ENCODE results near the gene MMP14. TPM values are rescaled to one million over a fixed set of nuclear protein-coding genes. Genes with fewer than 3 reads are reported as not detected.
"Not testable (repeated sequence)": the region's sequence is repeated elsewhere in the genome, so short reads cannot be mapped to it uniquely, and the experiment has no call there.

Gene MMP14
- total RNA-seq, 1 donor from 2014 or later = 172 TPM

GRCh38 chr14:22814373-22814772 is 22.0 kb upstream of the MMP14 start:
- no peak for DNase-seq (ENCODE audit: low spot score)

DNA sequence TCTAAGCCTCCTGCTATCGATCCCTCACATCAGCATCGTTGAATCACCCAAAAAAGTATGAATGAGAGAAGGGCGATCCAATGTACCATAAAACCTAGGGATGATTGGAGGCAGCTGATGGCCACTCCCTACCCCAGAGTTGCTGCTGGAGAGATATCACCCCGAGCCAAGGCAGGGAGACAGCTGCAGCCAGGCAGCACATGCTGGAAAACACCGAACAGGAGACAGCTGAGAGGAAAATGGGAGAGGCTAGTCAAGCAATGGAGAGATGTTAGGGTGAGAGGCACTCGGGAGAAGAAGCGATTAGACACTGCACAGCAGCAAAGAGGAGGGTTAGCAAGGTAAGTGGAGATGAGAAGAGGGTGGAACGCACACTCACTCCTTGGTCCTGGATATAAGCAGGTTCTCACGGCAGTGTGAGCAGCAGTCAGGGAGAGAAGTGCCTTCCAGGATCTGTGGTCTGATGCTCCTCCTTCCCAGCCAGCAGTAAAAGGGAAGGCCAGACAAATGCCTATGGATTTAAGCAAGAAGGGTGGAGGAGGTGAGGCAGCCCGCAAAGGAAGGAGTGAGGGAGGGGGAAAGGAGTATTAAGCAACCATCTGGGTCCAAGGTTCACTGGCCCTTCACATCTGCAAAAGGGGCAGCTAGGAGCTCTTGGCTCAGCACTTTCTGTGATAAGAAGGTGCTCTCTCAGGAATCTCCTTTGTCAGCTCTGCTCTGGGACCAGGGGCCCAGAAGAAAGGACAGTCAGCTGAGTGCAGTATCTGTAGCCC is 21.3 kb upstream of the MMP14 start, which contains the start of gene SLC7A7:
TSS of gene SLC7A7 (minus strand) at position 495 of the 773 bp plus-strand sequence. CDS start 2,037 bp downstream, outside the sequence.
- DNase-seq (ENCODE audit: low spot score) = no peak

- DNase-seq (ENCODE audit: low spot score) = peak; percentile 64
These were observed 17.0 kb upstream of the MMP14 start for GRCh38 chr14:22819151-22819988.

- DNase-seq (ENCODE audit: low spot score) = no peak
These were observed 15.7 kb upstream of the MMP14 start for GRCh38 chr14:22820731-22821130.

DNA sequence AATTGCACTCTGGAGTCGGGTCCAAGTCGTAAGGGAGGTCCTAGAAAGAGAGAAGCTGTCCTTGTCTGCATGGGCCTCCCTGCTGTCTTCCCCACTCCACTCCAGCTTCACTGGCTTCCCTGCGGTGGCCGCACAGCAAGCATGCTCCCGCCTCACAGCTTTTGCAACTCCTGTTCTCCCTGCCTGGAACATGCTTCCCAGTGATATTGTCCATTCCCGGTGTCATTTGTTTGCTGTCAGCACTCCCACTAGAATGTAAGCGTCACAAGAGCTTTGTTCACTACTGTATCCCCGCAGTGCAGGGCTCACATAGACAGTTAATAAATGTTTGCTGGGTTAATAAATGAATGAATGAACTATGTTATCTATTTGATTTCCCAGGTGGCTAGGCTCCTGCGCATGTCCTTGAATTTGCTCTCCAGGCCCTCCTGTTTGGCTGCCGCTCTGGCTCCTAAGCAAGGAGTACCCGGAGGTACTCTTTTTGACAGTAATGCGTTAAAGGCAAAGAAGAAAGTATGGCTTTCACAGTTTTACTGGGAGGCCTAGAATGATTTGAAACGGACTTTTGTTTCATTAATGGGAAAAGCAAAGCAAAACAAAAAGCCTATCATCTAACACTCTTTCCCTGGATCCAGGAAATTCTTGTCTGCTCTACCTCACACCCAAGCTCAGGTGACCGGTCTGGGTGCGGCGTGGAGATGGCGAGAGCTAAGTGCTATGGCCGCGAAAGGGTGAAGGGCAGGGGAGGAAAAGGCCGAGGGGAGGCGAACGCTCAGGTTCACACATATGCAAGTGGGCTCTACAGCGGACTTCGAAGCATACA is 15.0 kb upstream of the MMP14 start:
- DNase-seq (ENCODE audit: low spot score) = no peak

DNA sequence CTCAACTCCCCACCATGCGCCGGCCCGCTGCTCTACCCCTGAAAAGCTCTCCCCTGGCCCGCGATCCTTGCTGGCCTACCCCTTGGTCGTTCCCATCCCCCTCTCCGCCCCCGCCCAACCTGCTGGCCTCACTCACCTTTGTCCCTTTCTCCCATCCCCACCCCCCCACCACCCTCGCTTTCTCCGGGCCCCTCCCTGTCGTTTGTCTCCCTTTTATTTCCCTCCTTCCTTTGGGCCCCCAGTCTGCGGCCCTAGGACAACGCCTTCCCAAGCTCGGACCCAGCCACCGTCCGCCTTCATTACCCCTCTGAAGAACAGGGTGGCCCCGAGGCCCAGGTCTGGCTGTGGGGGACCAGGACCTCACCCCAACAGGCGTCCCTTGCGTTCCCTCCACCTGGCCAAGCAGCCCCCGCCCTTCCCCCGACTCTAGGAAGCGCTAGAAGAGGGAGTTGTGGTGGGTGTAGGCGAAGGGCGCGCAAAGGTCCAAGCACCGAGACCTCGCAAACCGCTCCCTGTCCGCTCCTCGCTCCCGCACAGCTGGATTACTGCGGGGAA is 14.3 kb upstream of the MMP14 start:
- DNase-seq (ENCODE audit: low spot score) = no peak

DNA sequence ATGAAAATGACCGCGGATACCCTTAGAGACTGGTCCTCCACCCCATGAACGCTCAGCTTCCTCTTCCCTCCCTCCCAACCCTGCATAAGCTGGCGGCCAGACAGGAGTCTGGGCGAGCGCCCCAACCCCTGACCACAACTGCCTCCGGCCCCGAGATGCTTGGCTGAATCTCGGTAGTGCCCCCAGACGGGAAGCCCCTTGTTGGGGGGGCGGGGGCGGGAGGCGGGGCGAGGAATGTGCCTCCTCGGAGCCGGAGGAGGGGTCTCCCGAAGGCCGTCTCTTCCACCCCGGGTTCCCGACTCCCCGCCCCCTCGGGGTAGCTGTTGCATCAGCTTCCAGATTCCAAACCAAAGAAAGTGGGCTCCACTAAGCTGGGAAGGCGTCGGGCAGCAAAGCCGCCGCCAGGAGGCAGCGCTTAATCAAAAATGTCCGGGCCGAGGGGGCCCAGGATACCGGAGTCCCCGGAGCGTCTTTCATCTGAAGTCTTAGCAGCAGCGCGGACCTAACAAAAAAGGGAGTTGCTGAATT is 13.8 kb upstream of the MMP14 start:
- DNase-seq (ENCODE audit: low spot score) = peak; percentile 83

DNA sequence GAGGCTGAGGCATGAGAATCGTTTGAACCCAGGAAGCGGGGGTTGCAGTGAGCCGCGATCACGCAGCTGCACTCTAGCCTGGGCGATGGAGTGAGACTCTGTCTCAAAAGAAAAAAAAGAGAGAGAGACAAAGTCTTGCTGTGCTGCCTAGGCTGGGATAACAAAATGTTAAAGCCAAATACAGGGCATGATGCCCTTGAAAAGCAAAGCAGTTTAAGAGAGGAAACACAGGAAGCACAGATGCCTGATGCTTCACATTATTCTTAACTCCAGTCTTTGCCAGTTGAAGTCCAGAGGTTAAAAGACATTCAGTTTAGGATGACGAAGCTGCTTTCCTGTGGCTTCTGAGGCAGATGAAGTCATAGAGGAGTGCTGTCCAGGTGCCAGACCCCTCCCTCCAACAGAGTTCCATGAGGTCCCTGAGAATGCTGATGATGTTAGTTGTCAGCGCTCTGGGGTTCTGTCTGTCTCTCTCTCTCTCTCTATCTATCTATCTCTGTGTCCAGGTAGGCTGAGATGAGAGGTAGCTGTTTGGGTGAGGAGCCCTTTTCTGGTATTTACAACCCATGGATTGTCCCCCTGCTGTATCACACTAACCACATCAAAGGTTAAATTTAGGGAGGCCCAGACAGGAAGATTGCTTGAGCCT is 11.6 kb upstream of the MMP14 start:
- DNase-seq (ENCODE audit: low spot score) = no peak

DNA sequence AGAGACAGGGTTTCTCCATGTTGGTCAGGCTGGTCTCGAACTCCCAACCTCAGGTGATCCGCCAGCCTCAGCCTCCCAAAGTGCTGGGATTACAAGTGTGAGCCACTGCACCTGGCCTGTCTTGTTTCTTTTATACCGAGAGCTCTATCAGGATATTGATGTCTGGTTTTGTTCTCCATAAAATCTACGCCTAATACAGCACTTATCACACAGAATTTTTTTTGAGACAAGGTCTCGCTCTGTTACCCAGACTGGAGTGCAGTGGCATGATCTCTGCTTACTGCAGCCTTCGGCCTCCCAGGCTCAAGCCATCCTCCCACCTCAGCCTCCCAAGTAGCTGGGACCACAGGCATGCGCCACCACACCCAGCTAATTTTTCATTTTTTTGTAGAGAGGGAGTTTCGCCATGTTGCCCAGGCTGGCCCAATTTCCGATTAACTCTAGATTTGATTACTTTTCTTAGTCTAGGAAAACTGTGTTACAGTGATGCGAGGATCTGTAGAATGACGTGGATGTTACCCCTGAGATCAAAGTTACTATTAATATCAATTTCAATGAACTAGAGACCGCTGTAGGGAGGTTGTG is 7.2 kb upstream of the MMP14 start:
- not testable (repeated sequence) for DNase-seq (ENCODE audit: low spot score)

DNA sequence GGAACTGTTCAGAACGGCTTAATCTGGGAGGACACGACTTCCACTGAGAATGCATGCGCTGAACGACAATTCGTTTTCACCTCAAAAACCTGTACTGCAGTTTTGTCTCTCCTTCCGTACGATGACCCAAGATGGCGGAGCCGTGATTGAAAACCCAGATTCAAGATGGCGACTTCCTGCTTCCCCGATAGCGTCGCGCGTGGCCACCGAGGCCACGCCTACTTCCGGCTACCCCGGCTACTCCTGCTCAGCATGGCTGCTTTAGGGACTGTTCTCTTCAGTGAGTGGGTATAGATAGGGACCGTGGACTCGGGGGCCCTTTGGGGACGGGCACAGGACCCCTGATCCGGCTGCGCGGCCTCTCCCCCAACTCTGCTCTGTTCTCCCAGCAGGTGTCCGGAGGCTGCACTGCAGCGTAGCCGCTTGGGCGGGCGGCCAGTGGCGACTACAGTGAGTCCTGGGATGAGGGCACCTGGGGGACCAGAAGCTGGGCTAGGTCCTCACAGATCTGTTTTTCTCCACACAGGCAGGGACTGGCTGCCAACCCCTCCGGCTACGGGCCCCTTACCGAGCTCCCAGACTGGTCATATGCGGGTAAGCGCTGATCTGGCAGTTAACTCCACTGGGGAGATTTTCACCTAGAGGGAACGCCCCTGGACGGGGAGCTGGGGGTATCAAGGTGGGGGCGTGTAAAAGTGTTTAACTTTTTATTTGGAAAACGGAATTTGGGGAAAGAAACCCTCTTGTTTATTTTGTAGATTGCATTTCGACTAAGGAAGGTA is 6.5 kb upstream of the MMP14 start, which contains the start of gene MRPL52:
TSS of gene MRPL52 (plus strand) at position 227 of the 782 bp plus-strand sequence. CDS start at position 253, 26 bp downstream.
- DNase-seq (ENCODE audit: low spot score) = peak; percentile 93

DNA sequence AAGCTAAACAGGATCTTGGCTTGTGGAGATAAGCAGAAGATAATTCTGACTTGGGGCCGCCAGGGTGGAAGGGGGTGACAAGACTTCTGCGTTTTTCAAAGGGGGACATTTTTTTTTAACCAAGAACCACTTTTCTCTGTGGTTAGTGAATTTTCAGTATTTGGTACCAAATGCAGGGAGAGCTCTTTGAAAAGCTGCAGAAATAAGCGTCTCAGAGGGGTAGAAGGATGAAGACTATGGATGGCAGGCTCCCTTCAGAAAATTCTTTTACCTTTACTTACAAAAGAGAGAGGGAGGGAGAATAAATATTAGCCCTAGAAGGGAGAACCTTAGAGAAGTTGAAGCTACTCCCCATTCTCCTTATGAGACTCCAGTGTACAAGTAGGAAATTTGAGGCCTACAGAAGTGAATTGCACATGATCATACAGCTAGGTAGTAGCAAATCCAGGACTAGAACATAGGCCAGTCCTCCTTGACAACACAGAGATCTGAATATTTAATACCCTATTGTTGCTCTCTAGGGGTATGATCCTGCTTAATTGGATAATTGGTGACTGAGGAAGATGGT is 5.9 kb upstream of the MMP14 start:
- no peak for DNase-seq (ENCODE audit: low spot score)

GRCh38 chr14:22835505-22835904 is 880 bp upstream of the MMP14 start:
- no peak for DNase-seq (ENCODE audit: low spot score)

DNA sequence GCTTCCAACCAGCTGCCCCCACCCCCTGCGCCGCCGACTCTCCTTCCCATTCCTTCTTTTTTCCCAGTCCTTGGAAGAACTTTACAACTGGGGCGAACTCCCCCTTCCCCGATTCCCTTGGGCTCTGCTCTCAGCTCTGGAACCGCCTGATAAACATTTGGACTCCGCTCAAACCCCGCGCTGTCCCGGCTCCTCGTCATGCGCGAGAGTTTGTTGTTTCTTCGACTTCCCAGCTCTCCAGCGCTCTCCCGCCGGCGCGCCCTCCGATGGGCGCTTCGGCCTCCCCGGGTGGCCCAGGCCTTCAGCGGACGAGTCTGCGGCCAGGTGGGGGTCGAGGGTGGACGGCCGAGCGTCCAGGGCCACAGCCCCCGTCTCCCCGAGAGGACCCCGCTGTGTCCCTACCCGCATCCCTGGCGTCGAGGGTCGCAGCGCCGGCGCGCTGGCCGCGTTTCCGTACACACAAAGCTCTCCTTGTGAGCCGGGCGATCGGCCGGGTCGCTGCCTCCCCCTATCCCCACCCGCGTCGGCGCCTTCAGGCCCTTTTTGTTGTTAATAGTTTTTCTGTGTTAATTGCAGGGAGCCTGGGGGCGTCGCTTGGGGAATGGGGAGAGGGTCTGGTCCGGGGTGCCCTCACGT is 847 bp downstream of the MMP14 start:
- peak; percentile 72 for DNase-seq (ENCODE audit: low spot score)

DNA sequence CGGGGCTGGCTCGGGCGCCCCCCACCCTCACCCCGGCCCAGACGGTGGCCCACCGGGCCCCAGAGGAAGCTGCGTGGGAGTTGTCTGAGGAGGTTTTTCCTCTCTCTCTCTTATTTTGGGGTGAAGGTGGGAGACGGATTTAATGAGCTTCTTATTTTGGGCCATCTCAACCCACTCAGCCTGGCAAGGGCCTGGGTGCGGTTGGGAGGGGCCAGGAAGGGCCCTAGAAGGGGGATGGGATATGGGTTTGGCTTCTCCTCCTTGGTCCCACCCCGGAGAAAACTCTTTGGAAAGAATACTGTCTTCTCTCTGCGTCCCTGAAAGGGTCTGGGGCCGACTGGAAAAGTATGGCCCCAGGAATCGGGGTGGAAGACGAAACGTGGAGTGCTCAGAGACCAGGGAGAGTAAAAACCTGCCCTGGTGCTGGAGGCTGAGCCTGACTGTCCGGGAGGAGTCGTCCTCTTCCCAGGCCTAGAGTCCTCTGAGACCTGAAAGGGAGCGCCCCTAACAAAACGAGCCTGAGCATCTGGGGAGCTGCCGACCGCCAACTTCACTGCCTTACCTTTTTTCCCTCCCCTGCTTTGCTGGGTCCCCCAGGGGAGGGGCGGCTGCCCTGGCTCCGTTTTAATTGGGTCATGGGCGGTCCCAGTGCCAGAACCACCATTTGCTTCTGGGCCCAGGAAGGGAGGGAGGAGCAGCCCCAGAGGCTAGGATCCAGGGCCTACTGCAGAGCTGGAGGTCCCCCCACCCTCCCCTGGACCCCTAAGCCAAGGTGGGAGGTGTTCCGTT is 1.6 kb downstream of the MMP14 start:
- peak; percentile 84 for DNase-seq (ENCODE audit: low spot score)

DNA sequence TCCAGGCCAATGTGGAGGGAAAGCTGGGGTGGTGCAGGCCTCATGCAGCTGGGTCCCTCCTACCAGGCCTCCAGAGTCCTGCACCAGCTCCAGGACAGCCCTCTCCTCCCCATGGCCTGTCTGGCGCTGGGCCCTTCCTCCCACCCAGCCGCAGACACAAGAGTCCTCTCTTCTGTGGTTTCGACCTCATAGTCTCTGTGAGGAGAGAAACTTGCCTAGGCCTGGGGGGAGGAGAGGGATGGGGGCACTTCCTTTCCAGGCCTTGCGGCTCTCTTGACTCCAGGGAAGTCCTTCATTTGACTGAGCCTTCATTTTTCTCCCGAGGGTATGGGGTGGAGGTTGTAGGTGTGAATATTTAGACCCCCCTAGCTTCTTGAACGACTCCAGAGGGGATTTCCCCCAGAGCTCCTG is 2.3 kb downstream of the MMP14 start:
- DNase-seq (ENCODE audit: low spot score) = no peak

DNA sequence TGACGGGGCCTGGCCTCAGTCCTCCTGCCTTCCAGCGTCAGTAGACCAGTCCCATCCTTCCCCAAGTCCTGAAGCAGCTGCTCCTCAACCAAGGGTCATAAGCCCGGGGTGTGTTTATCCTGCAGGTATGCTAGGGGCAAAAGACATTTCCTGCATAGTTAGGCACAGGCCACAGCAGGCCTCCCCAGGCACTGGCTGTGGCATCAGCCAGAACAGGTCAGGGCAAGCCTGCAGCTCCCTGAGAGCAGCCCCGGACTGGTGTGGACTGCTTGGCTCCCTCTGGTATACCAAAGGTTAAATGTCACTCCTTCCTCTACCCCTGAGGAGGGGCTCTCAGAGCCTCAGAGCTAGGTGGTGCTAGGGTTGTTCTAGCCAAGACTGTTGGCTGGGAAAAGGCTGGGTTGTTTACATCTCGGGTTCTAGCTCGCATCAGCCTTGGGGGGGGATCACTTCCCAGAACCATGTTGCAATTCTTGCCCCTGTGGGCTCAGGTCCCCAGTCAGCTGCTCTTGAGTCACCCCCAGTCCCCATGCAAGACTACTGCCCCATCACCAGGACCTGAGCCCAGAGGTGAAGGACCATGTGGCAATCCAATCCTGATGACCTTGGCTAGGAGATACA is 2.9 kb downstream of the MMP14 start:
- DNase-seq (ENCODE audit: low spot score) = peak; percentile 74

- DNase-seq (ENCODE audit: low spot score) = no peak
These were observed 4.9 kb downstream of the MMP14 start for GRCh38 chr14:22841311-22841710.
